NCI-H524 (cell line): ENCODE results near the gene ADARB1.
A peak's percentile ranks its signal among the peaks of the same experiment; 100 is the strongest.

Experiments
- DNase-seq, 2 experiments: peaks; one replicate each; lab custom pipeline; 2025; lab: John Stamatoyannopoulos, UW

ADARB1 gene

DNA sequence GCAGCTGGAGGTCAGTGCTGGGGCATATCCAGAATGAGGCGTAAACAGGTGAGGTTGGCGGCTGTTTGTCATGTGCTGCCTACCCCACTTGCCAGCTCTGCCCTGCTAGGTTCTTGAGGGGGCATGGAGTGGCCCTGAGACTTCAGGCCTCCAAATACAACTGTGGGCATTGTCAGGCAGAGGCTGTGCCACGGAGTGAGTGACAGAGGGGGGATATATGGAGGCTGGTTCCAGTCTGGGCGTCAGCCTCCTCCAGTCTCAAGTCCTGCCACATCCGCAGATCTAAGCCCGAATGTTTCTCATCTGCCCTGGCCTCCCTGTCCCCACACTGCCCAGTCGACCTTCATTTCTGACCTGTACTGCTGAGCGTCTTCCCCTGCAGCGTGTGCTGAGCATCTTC, 128.0 kb downstream of the ADARB1 start:
- no peak for DNase-seq

DNA sequence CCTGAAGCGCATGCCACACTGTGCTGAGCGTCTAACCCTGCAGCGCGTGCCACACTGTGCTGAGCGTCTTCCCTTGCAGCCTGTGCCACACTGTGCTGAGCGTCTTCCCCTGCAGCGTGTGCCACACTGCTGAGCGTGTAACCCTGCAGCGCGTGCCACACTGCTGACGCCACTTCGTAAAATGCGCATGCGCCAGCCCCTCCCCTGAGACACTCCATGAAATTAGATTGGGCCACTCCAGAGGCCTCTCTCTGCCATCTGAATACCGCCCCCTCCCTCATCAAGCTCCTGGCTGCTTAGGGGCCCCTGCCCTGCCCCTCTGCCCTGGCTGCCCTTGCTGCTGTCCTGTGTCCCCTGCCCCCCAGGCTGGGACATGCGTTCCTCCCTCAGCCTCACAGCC, 128.5 kb downstream of the ADARB1 start:
- no peak for DNase-seq

DNA sequence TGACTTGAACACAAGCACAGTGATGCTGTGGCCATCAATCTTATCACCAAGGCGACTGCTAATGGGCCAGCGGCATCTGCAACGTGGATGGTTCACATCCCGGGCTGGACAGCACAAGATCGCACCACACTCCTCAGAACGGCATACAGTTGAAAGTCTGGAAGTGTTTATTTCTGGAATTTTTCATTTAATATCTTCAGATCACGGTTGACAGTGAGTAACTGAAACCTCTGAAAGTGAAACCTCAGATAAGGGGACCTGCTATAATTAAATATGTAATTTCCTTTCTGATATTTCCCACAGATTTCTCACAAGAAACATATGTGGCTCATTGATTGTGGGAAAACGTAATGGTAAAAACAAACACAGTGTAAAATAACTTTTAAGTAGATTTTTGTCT, 129.6 kb downstream of the ADARB1 start:
- no peak for DNase-seq

DNA sequence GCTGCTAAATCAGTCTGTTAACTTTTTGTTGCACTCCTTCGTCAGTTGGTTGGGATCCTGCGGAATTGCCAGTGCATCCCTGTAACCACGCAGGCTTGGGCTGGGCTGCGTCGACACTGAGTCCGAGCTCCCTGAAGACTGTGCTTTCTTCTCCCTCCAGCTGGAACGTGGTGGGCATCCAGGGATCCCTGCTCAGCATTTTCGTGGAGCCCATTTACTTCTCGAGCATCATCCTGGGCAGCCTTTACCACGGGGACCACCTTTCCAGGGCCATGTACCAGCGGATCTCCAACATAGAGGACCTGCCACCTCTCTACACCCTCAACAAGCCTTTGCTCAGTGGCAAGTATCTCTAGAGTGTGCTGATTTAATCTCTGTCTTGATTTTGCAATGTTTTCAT, 130.0 kb downstream of the ADARB1 start:
- DNase-seq: no peak

DNA sequence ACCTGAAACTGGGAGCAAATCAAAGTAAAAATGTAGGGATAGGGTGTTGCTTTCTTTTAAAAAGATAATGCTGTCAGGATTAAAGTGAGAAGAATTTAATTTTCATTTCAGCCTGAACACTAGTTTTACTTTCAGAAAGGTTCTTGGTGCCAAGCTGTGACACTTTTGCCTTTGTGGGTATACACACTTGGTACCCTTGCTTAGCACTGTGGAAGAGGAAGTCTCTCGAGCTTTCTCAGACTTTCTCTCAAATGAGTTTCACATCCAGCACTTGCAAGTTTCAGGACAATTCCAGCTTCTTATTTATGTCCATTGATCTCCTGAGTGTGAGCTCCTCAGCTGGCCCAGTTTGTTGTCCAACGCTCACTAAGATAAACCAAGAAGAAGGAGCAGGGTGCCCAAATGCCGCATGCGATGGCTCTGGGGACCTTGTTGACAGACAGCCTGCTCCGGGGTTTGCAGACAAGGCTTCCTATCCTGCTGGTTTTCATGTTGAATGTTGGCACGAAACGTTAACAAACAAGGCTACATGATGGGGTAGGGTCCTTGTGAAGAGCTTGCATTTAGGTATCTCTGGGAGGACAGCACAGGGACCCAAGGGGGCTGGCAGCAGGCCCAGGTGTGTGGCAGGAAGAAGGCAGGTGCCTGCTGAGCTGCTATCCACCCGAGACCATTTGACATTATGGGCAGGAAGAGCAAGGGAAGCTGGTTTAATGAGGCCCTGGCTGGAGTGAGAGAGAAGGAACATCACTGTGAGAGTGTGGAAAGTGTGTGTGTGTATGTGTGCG, 133.7 kb downstream of the ADARB1 start:
- no peak for DNase-seq

DNA sequence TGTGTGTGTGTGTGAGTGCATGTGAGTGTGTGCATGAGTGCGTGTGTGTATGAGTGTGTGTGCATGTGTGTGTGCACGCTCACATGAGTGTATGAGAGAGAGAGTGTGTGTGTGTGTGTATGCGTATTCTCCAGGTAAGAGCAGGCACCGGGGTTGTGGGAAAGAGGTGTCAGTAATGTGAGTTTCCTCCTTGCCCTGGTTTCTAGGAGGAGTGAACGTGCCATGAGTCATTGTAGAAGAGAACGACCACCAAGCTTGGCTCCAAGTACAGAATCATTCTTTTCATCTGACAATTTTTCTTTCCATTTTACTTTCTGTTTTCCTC, 134.2 kb downstream of the ADARB1 start:
- no peak for DNase-seq

DNA sequence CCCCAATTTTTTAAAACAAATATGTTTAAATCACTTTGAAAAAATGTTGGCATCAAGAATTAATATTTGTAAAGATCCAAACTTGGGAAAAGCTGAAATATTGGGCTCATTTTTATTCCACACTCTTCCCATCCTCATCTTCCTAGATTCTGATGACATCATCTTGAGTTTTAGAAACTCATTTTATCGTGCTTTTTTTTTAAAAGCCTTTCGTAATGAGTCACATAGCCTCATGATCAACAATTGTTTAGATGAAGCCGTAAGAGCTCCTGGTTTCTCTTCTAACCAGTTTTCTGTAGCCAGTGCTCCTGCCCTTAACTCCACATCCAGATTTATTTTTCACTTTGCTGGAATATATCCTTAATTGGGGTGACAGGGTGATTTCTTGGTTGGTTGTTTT, 134.7 kb downstream of the ADARB1 start:
- DNase-seq: no peak

DNA sequence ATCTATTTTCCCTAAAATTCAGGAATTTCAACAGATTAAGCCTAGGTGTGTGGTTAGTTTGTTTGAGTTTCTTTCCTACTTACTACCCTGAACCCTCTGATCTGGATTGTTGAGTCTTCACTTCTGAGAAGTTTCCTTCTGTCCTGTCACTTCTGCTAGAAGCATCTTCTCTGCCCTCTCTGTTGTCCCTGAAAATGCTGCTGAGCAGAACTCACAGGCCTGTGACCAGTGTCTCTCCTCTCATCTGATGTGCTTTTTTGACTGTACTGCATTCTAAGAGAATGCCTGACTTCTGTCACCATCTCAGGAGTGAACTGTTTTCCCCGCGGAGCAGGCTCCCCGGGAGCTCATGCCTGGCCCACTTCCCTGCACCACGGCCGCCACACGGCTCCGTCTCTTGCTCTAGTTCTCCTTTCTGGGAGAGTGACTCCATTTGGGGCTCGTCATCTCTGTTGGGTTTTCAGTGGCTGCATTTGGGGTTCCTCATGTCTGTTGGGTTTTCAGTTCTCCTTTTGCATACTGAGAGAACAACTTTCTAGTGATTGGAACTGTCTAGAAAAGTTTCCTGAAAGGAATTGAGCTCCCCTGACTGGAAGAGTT, 135.4 kb downstream of the ADARB1 start:
- DNase-seq: no peak

DNA sequence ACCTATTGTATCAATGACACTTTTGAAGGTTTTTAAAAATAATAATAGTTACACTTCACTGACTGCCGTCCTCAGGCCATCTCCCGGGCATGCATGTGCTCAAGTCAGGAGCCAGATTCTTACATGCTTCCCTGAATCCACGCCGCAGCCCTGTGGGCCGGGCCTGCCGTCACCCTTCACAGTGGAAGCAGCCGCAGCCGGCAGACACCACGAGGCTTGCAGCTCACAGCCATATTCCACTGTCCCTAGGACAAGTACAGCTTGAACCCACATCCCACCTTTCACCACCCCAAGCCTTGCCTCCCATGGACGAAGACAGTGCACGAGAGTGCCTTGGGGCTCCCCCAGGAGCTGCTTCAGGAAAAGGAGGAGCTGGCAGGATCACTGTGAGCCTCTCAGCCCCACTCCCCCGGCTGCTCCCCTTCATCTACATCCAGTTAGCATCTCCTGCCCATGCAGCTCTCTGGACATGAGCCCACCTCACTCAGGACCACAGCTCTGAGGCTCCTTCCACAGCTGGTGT, 136.1 kb downstream of the ADARB1 start:
- DNase-seq: no peak

DNA sequence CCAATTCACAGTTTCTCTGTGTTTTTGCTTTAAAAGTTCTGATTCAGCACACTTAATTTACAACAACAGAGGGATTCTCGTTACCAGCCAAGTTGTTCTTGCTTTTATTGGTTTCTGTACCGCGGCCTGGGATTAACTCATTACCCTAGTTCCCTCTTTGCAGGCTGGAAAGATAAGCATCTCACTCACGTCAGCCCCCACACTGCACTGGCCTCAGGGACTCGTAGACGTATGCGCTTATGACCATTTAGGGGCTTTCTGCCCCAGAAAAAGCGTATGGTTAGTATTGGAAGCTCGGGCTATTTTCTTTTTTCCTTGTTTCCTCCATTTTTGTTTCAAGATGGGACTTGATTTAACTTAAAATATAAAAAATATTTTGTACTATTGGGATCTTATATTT, 137.3 kb downstream of the ADARB1 start:
- no peak for DNase-seq

DNA sequence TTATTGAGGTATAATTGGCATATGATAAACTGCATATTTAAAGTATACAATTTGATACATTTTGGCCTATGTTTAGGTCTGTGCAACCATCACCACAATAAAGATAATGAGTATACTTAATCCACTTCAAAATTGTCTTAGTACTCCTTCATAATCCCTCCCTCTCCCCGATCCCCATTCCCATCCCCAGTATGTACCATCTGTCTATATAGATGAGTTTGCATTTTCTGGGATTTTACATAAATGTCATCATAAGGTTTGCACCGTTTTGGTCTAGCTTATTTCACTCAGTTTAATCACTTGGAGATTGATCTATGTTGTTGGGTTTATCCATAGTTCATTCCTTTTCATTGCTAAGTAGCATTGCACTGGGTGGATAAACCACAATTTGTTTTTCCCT, 139.0 kb downstream of the ADARB1 start:
- peak; percentile 42 to 77 for DNase-seq

DNA sequence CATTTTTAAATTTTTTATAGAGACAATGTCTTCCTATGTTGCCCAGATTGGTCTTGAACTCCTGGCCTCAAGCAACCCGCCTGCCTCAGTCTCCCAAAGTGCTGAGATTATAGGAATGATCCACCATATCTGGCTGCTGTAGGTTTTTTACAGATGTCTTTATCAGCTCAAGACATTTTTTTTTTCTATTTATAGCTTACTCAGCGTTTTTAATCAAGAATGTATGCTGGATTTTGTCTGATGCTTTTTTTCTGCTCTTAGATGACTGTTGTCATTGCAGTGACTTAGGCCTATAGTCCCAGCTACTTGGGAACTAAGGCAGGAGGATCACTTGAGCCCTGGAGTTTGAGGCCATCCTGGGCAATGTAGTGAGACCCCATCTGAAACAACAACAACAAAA, 140.8 kb downstream of the ADARB1 start:
- no peak for DNase-seq

DNA sequence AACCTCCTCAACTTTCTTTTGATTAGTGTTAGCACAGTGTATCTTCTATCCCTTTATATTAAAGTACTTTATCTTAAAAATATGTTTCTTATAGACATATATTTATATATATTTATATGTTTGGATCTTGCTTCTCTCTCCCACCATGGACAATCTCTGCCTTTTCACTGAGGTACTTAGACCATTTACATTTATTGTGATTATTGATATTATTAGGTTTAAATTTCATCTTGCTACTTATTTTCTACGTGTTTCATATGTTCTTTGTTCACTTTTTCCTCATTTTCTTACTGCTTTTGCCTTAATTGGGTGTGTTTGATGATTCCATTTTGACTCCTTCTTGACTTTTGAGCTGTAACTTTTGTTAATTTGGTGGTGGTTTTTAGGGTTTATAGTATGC, 142.6 kb downstream of the ADARB1 start:
- DNase-seq: no peak

DNA sequence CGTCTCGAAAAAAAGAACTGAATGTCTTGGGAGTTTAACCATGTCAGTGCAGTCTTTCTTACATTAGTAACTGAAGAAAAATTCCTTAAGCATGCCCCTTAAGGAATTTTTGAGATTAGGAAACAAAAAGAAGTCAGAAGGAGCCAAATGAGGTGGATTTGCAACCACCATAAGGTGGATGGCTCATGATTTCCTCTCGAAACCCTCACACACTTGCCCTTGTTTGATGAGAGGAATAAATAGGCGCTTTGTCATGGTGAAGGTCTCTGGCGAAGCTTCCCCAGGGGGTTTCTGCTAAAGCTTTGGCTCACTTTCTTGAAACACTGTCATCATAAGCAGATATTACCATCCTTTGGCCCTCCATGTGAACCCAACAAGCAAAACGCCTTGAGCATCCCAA, 145.1 kb downstream of the ADARB1 start:
- DNase-seq: no peak

DNA sequence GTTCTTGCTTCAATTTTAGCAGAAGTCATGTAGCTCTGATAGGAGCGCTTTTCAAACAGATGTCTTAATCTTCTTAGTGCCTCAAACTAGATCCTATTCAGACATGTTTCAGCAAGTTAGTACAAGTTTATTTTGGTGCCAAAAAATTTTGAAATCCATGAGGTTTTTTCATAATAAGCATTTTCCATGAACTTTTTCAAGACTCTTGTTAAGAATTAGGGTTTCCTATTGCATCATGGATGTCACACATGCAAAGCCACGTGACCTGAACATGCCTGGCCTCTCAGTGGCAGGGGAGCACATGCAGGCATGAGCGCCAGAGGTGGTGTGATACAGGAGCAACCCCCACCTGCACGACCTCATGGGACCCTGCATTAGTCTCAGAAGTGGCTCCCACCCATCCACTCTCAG, 145.7 kb downstream of the ADARB1 start:
- no peak for DNase-seq

DNA sequence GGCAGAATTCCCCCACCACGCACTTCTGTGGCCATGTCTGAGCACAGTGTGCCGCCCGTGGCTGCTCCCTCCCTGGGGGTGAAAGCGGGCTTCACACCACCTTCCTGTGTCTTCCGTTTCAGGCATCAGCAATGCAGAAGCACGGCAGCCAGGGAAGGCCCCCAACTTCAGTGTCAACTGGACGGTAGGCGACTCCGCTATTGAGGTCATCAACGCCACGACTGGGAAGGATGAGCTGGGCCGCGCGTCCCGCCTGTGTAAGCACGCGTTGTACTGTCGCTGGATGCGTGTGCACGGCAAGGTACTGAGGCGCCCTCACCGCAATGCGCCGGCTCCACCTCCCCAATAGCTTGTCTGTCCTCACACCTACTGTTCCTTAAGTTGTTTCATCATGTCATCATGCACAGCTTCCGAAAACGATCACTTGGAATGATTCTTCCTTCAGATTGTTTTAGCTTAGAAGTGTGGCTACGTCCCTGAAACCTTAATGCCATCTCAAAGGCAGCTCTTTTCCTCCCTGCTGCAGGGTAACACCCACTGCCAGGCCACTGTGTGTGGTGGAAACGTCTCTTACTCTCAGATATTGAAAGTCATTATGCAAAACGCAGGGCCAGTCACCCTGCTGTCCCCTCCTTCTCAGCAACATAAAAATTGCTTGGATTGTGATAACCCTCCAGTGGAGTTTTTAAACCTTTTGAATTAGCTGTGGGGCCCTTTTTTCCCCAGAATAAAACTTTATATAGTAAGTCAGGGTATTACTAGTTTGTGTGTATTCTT, 146.5 kb downstream of the ADARB1 start:
- no peak for DNase-seq

DNA sequence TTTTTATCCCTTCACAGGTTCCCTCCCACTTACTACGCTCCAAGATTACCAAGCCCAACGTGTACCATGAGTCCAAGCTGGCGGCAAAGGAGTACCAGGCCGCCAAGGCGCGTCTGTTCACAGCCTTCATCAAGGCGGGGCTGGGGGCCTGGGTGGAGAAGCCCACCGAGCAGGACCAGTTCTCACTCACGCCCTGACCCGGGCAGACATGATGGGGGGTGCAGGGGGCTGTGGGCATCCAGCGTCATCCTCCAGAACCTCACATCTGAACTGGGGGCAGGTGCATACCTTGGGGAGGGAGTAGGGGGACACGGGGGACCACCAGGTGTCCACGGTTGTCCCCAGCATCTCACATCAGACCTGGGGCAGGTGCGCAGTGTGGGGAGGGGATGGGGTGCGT, 147.6 kb downstream of the ADARB1 start:
- no peak for DNase-seq

DNA sequence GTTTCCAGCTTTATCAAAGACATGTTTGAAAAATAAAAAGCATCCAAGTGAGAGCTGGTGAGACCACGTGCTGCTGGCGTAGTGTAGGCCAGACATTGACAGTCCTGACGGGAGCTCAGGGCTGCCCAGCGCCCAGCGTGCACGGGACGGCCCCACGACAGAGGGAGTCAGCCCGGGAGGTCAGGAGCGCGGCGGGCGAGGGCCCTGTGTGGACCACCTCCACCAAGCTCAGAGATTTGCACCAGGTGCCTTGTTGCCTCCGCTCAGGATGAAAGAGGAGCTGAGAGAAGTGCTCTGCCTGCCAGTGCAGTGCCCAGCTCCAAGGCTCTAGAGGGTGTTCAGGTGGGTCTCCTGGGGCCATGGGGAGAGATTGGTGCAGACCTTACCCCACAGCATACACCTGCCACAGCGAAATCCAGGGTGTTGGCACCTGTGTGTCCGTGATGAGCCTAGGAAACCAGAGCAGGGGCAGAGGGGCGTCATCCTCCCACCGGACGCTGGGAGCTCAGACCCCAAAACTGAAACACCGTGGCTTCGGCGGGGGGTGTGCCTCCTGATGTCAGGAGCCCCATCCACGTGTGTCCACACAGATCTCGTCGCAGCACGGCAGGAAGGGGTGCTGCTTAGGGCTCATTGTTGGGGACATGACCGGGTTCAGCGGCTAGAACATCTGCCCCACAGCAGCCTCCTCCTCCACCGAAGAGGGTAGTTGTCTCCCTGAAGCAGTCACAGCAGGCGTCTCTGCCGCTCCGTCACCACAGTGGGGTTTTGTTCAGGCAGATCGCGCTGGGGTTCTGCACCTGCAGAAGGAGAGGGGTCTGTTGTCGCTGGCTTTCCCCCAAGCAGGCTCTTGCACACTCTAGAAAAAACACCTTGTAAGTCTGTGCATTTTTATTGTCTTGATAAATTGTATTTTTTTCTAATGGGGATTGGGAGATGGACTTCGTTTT, 149.1 kb downstream of the ADARB1 start:
- no peak for DNase-seq

DNA sequence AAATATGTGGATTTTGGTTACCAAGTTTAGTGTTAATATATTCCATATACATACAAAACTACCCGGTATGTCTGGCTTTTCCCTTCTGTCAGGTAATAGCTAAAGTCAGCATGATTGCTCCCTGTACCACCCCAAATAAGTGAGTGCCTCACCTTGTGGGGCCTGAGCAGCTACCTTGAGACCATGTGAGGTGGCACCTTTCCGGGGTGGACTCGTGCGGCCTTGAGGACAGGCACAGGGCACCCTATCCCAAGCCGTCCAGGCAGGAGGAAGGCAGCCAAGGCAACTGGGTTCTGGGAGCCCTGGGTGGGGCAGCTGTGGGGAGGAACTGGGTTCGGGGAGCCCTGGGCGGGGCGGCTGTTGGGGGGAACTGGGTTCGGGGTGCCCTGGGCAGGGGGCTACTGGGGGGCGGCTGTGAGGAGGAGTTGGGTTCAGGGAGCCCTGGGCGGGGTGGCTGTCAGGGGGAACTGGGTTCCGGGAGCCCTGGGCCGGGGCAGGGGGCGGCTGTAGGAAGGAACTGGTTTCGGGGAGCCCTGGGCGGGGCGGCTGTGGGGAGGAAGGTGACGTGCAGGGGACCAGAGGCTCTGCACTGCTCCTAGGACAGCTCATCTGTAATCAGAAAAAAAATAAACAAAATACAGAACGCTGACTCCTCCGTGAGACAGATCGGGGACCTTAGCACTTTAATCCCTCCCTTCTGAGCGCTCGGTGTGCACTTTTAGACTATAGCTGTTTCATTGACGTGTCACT, 150.0 kb downstream of the ADARB1 start:
- DNase-seq: no peak

DNA sequence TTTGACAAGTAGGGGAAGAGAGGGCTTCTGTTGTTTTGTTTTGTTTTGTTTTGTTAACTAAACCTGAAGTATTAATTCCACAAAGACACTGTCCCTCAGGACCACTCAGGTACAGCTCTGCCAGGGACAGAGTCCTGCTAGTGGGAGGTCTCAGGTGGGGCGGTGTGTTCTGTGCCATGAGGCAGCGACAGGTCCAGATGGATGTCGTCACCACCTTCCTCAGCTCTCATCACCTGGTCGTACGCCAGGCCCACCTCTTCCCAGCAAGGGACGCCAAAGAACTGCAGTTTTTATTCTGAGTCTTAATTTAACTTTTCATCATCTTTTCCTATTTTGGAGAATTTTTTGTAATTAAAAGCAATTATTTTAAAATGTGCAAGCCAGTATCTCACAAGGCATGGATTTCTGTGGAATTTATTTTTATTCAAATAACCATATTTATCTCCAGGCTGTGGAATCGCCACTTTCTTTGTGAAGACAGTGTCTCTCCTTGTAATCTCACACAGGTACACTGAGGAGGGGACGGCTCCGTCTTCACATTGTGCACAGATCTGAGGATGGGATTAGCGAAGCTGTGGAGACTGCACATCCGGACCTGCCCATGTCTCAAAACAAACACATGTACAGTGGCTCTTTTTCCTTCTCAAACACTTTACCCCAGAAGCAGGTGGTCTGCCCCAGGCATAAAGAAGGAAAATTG, 150.8 kb downstream of the ADARB1 start:
- no peak for DNase-seq
